DOHH2 (cell line): ENCODE measurements around the gene PFKL.
"Not testable (repeated sequence)": the region's sequence is repeated elsewhere in the genome, so short reads cannot be mapped to it uniquely, and the experiment has no call there.

ENCODE experiments used
- H3F3A ChIP-seq: fragments of 200-600 bp; sonication (generic), shearing (Covaris generic); 2 replicates; pipeline ENCODE4 v1.6.0; 2016; ENCODE audit warnings: antibody characterized with exemption, mild to moderate bottlenecking; ENCODE audit not compliant: control insufficient read depth, insufficient read depth
- H3K27ac ChIP-seq: fragments of 200-600 bp; sonication (generic); 2 replicates; pipeline ENCODE4 v1.5.1; 2014; ENCODE audit warnings: low read depth, mild to moderate bottlenecking, low read length, moderate library complexity
- H3K27me3 ChIP-seq: fragments of 200-600 bp; sonication (generic); 2 replicates; pipeline ENCODE4 v1.6.1; 2014; ENCODE audit warnings: mild to moderate bottlenecking, low read length, mixed read lengths; ENCODE audit not compliant: control insufficient read depth
- H3K36me3 ChIP-seq: fragments of 200-600 bp; sonication (generic); 2 replicates; pipeline ENCODE4 v1.6.1; 2014; ENCODE audit warnings: mild to moderate bottlenecking, low read length, moderate library complexity, mixed read lengths; ENCODE audit not compliant: control insufficient read depth
- H3K4me1 ChIP-seq: fragments of 200-600 bp; sonication (generic); 2 replicates; pipeline ENCODE4 v1.6.1; 2014; ENCODE audit warnings: mild to moderate bottlenecking, low read length, mixed read lengths; ENCODE audit not compliant: control insufficient read depth
- H3K4me2 ChIP-seq: fragments of 200-600 bp; sonication (generic); 2 replicates; pipeline ENCODE4 v1.6.0; 2014; ENCODE audit warnings: mild to moderate bottlenecking, low read length, moderate library complexity
- H3K4me3 ChIP-seq: fragments of 200-600 bp; sonication (generic); 2 replicates; pipeline ENCODE4 v1.5.1; 2014; ENCODE audit warnings: mild to moderate bottlenecking, low read length, mixed read lengths
- H3K79me2 ChIP-seq: fragments of 200-600 bp; sonication (generic); 2 replicates; pipeline ENCODE4 v1.6.1; 2014; ENCODE audit warnings: mild to moderate bottlenecking, low read length, mixed read lengths; ENCODE audit not compliant: control insufficient read depth
- H3K9me2 ChIP-seq: fragments of 200-600 bp; sonication (generic); replicated peaks from 2 replicates; pipeline ENCODE4 v1.6.1; 2014; ENCODE audit warnings: mild to moderate bottlenecking, low read length, mixed read lengths; ENCODE audit not compliant: control insufficient read depth
- H3K9me3 ChIP-seq: fragments of 200-600 bp; sonication (generic); 2 replicates; pipeline ENCODE4 v1.6.1; 2014; ENCODE audit warnings: antibody characterized with exemption, low read length, mixed read lengths; ENCODE audit not compliant: control insufficient read depth, insufficient read depth
- H4K20me1 ChIP-seq: fragments of 200-600 bp; sonication (generic); 2 replicates; pipeline ENCODE4 v1.6.0; 2014; ENCODE audit warnings: low read depth, mild to moderate bottlenecking, antibody characterized with exemption, low read length, moderate library complexity; ENCODE audit not compliant: control insufficient read depth, insufficient read depth
- EZH2phosphoT487 ChIP-seq: fragments of 200-600 bp; sonication (generic); IDR thresholded peaks from 2 replicates; pipeline ENCODE4 v1.6.1; 2017; ENCODE audit warnings: borderline replicate concordance, mild to moderate bottlenecking, antibody characterized with exemption, low read length, moderate library complexity, mixed read lengths
- TF ChIP-seq, protein P1 (sequence below): fragments of 200-600 bp; sonication (generic); IDR thresholded peaks from one replicate; pipeline ENCODE4 v1.5.1; 2014; ENCODE audit warnings: antibody characterized with exemption, mild to moderate bottlenecking, low read depth, low read length; ENCODE audit not compliant: poor library complexity, severe bottlenecking

The PFKL gene

DNA sequence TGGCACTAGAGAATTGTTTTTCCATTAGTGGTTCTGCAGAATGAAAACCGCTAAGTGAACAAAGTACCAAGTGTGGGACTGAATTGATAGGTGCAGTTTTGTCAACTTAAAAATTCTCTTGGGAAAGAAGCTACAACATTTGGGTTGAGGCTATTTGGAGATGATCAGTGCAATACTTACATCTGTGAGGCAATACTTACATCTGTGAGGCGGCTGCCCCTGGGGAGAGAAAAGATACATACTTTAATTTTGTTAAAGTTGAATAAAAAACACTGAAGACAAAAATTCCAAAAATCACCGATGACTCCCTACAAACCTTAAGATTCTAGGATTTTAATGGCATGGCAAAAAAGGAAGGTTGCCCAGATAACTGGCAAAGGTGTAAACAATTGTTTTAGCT, 37.6 kb downstream of the PFKL start:
- Histone ChIP-seq H3K79me2 (no peaks in the 10 kb centered on the region), H3K4me1 (peaks cover 20% of the 10 kb centered on the region), H3F3A (peaks cover 17% of the 10 kb centered on the region), H4K20me1 (no peaks in the 10 kb centered on the region), H3K9me3 (no peaks in the 10 kb centered on the region), H3K27ac (no peak overlapping the region), H3K36me3 (peaks cover 4% of the 10 kb centered on the region; the same call in 1 of the 2 replicates), H3K27me3 (no peaks in the 10 kb centered on the region), H3K4me3 (no peak overlapping the region), H3K4me2 (no peak overlapping the region), H3K9me2 (no peaks in the 10 kb centered on the region)
- TF ChIP-seq EZH2phosphoT487 = no peak
- TF ChIP-seq, protein P1, sequence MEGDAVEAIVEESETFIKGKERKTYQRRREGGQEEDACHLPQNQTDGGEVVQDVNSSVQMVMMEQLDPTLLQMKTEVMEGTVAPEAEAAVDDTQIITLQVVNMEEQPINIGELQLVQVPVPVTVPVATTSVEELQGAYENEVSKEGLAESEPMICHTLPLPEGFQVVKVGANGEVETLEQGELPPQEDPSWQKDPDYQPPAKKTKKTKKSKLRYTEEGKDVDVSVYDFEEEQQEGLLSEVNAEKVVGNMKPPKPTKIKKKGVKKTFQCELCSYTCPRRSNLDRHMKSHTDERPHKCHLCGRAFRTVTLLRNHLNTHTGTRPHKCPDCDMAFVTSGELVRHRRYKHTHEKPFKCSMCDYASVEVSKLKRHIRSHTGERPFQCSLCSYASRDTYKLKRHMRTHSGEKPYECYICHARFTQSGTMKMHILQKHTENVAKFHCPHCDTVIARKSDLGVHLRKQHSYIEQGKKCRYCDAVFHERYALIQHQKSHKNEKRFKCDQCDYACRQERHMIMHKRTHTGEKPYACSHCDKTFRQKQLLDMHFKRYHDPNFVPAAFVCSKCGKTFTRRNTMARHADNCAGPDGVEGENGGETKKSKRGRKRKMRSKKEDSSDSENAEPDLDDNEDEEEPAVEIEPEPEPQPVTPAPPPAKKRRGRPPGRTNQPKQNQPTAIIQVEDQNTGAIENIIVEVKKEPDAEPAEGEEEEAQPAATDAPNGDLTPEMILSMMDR = no peak

DNA sequence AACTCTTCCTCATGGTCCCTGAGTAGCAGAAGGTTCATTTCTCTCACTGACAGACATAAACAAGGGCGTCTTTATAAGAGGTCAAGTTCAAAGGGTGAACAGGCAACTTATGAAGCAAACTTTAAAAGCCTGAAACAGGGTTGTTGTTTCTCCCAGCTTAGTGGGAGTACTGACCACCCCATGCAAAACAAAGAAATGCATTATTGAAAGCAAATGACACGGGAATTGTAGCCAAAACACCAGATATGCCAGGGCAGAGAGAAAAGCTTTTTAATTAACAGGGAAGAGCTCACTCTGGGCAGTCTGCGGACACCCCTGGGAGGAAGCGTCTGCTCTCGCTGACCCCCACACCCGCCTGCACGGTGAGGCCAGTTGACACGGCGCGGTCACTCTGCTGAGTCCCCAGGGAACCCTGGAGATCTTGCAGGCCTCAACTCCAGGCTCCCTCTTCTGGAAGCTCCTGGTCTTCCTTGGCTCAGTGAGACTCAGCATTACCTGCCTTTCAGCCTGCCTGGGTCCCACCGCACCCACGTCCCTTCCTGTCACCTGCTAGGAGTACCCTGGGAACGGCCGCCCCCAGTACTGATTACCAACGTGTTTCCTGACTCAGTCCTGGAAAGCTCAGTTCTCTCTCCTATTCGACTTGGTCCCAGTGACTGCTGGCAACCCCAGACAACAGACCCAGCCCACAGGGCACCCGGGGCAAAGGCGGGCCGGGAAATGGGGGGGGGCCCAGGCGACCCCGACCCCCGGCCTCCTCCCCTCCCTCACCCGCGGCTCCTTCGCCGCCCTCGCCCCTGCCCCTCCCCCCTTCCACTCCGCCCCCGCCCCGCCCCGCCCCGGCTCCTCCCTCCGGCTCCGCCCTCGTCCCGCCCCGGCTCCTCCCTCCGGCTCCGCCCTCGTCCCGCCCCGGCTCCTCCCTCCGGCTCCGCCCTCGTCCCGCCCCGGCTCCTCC, 38.4 kb downstream of the PFKL start:
- Histone ChIP-seq H3K79me2 (no peaks in the 10 kb centered on the region), H3K36me3 (peaks cover 4% of the 10 kb centered on the region; the same call in 1 of the 2 replicates), H3K27me3 (no peaks in the 10 kb centered on the region), H3K27ac (no peak overlapping the region), H3K9me2 (no peaks in the 10 kb centered on the region), H3K4me3 (peak overlapping the region; percentile 15; the same call in 1 of the 2 replicates), H3K9me3 (no peaks in the 10 kb centered on the region), H3K4me2 (peak overlapping the region; percentile 15), H3K4me1 (peaks cover 20% of the 10 kb centered on the region), H3F3A (peaks cover 17% of the 10 kb centered on the region), H4K20me1 (no peaks in the 10 kb centered on the region)
- no peak for TF ChIP-seq EZH2phosphoT487
- TF ChIP-seq, protein P1 = no peak

DNA sequence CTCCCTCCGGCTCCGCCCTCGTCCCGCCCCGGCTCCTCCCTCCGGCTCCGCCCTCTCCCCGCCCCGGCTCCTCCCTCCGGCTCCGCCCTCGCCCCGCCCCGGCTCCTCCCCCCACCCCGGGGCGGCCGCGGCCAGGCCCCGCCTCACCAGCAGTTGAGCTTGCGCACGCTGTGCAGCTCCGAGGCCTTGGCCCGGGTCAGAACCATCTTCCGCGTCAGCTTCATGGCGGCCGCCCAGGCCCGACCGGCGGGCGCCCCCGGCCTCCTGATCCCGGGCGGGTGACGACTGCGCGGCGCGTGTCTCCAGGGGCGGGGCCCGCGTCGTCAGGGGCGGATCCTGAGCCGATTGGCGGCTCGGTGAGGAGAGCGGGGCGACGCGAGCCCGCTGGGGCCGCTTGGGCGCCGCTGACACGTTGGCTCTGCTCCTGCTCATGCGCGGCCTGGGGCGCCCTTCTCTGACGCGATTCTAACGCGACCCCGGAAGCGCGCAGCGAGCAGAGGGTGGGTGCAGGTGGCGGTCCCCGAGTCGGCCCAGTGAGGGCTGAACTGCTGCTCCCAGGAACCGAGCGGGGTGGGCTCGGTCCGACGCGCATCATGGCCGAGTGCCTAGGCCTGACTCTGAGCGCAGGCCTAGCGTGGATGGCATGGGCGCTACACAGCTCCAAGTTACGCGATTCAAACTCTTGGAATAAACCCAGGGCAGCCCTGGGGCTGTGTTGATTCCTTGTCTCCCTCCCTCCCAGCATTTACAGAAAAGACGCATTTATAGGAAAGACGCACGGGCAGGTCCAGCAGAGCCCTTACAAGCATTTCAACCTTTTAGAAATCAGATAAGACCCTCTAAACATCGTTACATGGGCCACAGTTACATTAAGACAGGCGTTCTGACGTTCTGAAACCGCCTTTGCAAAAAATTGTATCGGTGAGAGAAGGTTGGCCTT, 39.4 kb downstream of the PFKL start, which contains the start of gene CFAP410:
CFAP410 (minus strand) TSS at position 420 of the 940 bp plus-strand sequence; CDS start at position 224, 196 bp downstream.
- no peaks in the 10 kb centered on the region for H3K27me3 ChIP-seq
- H3F3A ChIP-seq = peaks cover 17% of the 10 kb centered on the region
- TF ChIP-seq, protein P1 = no peak
- TF ChIP-seq EZH2phosphoT487 = no peak
- H3K36me3 ChIP-seq = peaks cover 4% of the 10 kb centered on the region; the same call in 1 of the 2 replicates
- H3K9me2 ChIP-seq = no peaks in the 10 kb centered on the region
- peaks cover 16% of the 10 kb centered on the region for H3K4me1 ChIP-seq
- H3K27ac ChIP-seq = peak within 1 kb of the TSS; percentile 88
- no peaks in the 10 kb centered on the region for H3K79me2 ChIP-seq
- peak within 1 kb of the TSS; percentile 71 for H3K4me2 ChIP-seq
- no peaks in the 10 kb centered on the region for H4K20me1 ChIP-seq
- H3K9me3 ChIP-seq = no peaks in the 10 kb centered on the region
- H3K4me3 ChIP-seq = peak within 1 kb of the TSS; percentile 87

DNA sequence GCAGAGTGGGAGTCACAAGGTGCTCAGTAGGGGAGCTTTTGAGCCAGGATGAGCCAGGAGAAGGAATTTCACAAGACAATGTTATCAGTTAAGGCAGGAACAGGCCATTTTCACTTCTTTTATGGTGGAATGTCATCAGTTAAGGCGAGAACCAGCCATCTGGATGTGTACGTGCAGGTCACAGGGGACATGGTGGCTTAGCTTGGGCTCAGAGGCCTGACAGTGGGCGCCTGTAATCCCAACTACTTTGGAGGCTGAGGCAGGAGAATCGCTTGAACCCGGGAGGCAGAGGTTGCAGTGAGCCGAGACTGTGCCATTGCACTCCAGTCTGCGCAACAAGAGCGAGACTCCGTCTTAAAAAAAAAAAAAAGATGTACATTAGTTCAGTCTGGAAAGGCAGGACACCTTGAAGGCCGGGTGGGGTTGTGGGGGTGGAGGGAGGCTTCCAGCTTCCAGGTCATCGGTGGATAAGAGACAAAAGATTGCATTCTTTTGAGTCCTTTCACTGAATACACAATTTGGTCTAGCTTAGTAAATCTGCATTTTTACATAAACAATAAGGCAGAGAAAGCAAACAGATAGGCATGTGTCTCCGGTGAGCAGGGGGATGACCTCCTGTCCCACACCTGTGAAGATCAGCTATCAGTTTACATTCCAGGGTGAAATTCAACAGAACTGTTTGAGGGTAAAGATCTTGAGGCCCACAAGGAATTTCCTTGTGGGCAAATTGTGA, 42.0 kb downstream of the PFKL start:
- H3K4me2 ChIP-seq, H3K79me2 ChIP-seq, H4K20me1 ChIP-seq, H3K36me3 ChIP-seq, H3K27ac ChIP-seq, H3K9me3 ChIP-seq, H3K4me3 ChIP-seq, H3K27me3 ChIP-seq, H3K9me2 ChIP-seq: not testable (repeated sequence)
- H3K4me1 ChIP-seq = peaks cover 16% of the 10 kb centered on the region
- H3F3A ChIP-seq = peaks cover 17% of the 10 kb centered on the region

DNA sequence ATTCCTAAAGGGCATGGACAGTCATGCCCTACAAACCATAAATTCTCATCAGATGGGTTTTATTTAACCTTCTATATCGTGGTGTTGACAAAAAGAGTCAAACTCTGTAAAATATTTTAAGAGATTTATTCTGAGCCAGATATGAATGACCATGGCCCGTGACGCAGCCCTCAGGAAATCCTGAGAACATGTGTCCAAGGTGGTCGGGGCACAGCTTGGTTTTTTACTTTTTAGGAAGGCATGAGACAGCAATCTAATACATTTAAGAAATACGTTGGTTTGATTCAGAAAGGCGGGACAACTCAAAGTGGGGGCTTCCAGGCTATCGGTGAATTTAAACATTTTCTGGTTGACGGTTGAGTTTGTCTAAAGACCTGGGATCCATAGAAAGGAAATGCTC, 43.1 kb downstream of the PFKL start:
- H3K4me1 ChIP-seq = peaks cover 15% of the 10 kb centered on the region
- H3K9me3 ChIP-seq, H3K4me3 ChIP-seq, H3F3A ChIP-seq, H4K20me1 ChIP-seq, H3K27me3 ChIP-seq, H3K27ac ChIP-seq, H3K36me3 ChIP-seq, H3K9me2 ChIP-seq, H3K4me2 ChIP-seq, H3K79me2 ChIP-seq: not testable (repeated sequence)
